DND-41 (cell line): ENCODE results near the gene ABLIM1.

Experiments
- EZH2 ChIP-seq: IDR thresholded peaks from 3 replicates; pipeline ENCODE4 v1.6.1; 2012; ENCODE audit warnings: borderline replicate concordance, low read depth, mild to moderate bottlenecking, moderate library complexity, low read length, inconsistent platforms; ENCODE audit not compliant: severe bottlenecking
- TF ChIP-seq, protein P1 (sequence below): IDR thresholded peaks from 2 replicates; pipeline ENCODE4 v1.5.1; 2012; ENCODE audit warnings: borderline replicate concordance, low read length, moderate library complexity, mild to moderate bottlenecking; ENCODE audit not compliant: poor library complexity, severe bottlenecking; ENCODE audit errors: extremely low read depth

DNA sequence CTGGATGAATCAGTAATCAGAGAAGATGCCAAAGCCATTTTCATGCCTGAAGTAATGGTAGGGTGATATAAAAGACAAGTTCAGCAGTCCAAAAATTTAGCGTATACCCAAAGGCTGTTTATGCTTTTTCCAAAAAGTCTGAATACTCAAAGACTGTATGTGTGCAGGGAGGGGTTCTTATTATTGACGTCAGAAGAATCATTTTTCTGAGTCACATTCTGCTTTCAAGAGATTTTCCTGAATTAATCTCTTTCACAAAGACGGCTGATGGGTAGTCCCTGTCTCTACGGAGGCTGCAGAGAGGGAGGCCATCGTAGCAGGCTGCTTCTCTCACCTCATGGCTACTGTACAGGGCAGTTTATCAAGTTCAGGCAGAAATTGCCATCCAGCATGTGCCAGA lies 30.7 kb upstream of the ABLIM1 start:
- TF ChIP-seq, protein P1, sequence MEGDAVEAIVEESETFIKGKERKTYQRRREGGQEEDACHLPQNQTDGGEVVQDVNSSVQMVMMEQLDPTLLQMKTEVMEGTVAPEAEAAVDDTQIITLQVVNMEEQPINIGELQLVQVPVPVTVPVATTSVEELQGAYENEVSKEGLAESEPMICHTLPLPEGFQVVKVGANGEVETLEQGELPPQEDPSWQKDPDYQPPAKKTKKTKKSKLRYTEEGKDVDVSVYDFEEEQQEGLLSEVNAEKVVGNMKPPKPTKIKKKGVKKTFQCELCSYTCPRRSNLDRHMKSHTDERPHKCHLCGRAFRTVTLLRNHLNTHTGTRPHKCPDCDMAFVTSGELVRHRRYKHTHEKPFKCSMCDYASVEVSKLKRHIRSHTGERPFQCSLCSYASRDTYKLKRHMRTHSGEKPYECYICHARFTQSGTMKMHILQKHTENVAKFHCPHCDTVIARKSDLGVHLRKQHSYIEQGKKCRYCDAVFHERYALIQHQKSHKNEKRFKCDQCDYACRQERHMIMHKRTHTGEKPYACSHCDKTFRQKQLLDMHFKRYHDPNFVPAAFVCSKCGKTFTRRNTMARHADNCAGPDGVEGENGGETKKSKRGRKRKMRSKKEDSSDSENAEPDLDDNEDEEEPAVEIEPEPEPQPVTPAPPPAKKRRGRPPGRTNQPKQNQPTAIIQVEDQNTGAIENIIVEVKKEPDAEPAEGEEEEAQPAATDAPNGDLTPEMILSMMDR = no peak
- TF ChIP-seq EZH2 = no peak
